ENCODE measurements around the gene CRELD1.

Gene CRELD1

DNA sequence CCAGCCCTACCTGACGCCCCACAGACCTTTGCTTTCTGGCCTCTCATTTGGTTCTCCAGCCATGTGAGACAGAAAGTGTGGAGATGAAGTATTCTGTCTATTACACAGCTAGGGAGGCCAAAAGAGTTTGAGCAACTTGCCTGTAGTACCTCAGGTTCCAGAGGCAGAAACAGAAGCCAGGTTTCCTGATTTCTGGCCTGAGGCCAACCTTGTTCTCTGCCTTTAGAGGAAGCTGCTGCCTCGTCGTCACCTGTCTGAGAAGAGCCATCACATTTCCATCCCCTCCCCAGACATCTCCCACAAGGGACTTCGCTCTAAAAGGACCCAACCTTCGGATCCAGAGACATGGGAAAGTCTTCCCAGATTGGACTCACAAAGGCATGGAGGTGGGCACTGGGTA lies 27.2 kb upstream of the CRELD1 start:
- no peak for DNase-seq

DNA sequence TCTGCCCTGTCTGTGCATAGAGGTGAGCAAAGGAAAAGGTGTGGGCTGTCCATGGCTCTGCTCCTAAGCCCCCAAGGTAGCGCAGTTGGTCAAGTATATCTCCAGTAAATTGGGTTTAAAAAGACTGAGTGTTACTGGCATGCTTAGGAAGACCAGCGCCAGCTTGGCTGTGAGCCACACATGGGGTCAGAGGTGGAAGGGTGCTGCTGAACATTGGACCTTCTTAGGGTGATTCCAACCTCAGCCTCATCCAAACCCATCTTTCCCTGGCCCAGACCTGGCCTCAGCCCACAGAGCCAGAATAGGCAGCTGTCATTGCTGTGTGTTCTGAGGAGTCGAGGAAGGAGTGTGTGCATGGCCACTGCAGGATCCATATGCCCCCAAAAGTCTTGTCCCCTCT lies 25.3 kb upstream of the CRELD1 start:
- DNase-seq: no peak

- peak; percentile 77 for DNase-seq
Measured at GRCh38 chr3:9909221-9910013, 24.2 kb upstream of the CRELD1 start.

DNA sequence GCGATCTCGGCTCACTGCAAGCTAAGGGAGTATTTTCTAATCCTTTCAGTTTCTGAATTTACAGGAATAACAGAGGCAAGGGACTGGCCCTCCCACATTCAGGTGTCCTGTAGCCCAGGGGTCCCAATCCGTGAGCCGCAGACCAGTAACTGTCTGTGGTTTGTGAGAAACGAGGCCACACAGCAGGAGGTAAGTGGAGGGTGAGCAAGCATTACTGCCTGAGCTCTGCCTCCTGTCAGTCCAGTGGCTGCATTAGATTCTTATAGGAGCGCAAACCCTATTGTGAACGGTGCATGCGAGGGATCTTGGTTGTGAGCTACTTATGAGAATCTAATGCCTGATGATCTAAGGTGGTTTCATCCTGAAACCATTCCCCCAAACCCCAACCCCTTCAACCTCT lies 21.8 kb upstream of the CRELD1 start:
- no peak for DNase-seq

DNA sequence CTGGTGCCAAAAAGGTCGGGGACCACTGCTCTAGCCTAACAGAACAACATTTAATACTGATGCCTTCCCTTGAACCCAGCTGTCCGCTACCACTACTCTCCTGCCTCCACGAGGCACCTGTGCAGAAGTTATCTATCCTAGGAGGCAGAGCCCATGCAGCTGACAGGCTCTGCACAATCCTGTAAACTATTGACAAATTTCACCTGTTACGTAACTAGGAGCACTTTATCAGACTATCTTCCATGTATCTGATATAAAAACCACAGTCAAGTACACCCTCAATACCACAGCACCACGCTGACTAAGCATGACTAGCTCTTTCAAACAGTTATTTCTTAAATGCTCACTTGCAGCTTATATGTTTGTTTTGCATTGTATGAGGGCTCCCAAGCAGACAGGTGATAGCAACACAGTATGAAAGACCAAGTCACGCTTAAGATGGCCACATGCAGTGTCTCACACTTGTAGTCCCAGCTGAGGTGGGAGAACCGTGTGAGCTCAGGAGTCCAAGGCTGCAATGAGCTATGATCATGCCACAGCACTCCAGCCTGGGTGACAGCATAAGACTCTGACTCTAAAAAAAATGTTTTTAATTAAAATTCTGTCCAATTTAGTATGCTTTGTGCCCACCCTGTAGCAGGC lies 21.2 kb upstream of the CRELD1 start:
- peak; percentile 72 for DNase-seq

- no peak for DNase-seq
Measured at GRCh38 chr3:9913601-9914000, 20.0 kb upstream of the CRELD1 start.

DNA sequence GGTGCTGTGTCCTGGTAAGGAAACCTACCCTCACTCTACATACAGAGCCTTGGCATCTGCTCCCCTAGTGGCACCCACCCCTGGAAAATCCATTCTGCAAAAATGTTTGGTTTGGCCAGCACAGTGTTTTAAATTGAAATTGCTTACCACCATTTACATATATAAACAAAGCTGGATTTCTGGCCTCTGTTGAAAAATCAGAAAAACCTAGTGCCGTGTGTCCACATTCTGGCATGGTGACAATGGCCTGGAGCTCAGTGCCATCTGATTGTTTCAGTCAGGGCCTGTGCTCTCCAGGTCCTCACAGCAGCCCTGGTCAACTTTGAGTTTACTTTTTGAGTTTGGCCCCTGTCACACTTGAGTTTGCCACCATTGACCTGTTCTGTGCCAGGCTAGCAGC lies 19.6 kb upstream of the CRELD1 start:
- DNase-seq: no peak

DNA sequence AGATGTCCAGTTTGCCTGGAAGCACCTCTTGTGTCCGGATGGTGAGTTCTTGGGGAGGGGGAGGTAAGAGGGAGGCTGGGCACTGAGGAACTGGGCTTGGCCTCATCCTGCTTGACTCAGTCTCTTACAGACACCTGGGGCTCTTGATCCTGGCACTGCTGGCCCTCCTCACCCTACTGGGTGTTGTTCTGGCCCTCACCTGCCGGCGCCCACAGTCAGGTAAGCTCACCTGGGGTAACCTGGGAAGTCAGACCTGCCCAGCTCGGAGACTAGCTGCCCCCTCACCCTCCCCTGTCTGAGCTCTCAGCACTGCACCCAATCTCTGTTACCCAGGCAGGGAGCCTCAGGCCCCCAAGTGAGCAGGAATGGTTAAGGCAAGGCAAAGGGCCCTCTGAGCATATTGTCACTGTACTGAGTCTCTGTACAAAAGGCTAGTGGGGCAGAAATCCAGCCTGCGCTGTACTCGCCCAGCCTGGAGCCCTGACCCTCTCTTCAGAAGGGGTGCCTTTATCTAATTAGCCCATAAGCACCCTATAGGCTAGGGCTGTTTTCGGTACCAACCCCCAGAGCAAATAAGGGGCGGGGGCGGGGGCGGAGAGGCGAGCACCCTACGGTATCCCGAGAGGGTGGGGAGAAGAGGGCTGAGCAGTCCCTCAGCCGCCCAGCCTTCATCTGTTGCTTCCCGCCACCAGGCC lies 18.9 kb upstream of the CRELD1 start:
- DNase-seq: no peak

DNA sequence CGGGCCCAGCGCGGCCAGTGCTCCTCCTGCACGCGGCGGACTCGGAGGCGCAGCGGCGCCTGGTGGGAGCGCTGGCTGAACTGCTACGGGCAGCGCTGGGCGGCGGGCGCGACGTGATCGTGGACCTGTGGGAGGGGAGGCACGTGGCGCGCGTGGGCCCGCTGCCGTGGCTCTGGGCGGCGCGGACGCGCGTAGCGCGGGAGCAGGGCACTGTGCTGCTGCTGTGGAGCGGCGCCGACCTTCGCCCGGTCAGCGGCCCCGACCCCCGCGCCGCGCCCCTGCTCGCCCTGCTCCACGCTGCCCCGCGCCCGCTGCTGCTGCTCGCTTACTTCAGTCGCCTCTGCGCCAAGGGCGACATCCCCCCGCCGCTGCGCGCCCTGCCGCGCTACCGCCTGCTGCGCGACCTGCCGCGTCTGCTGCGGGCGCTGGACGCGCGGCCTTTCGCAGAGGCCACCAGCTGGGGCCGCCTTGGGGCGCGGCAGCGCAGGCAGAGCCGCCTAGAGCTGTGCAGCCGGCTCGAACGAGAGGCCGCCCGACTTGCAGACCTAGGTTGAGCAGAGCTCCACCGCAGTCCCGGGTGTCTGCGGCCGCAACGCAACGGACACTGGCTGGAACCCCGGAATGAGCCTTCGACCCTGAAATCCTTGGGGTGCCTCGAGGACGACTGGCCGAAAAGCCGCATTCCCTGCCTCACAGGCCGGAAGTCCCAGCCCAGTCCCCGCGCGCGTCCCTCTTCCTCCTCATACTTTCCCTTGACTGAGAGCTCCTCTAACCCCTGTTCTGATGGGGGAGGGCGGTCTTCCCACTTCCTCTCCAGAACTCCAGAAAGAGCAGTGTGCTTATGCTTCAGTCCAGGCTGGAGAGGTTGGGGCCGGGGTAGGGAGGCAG lies 18.1 kb upstream of the CRELD1 start:
- peak; percentile 73 for DNase-seq

DNA sequence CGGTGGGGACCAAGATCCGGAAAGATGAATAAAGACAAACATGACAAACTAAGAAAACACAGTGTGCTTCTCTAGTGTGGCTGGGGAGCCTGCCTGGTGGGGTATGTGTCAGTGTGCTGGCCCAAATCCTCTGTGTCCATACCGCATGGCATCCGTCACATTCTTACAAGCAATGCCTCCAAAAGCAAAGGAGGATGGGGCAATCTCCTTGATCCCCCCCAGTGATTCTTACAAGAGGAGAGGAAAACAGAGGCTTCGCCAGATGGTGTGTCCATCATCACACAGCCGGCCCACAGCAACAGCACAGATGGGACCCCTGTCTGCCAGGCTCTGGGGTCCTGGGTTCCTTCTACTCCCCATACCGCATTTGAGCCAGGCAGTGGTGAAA lies 17.3 kb upstream of the CRELD1 start:
- DNase-seq: no peak

DNA sequence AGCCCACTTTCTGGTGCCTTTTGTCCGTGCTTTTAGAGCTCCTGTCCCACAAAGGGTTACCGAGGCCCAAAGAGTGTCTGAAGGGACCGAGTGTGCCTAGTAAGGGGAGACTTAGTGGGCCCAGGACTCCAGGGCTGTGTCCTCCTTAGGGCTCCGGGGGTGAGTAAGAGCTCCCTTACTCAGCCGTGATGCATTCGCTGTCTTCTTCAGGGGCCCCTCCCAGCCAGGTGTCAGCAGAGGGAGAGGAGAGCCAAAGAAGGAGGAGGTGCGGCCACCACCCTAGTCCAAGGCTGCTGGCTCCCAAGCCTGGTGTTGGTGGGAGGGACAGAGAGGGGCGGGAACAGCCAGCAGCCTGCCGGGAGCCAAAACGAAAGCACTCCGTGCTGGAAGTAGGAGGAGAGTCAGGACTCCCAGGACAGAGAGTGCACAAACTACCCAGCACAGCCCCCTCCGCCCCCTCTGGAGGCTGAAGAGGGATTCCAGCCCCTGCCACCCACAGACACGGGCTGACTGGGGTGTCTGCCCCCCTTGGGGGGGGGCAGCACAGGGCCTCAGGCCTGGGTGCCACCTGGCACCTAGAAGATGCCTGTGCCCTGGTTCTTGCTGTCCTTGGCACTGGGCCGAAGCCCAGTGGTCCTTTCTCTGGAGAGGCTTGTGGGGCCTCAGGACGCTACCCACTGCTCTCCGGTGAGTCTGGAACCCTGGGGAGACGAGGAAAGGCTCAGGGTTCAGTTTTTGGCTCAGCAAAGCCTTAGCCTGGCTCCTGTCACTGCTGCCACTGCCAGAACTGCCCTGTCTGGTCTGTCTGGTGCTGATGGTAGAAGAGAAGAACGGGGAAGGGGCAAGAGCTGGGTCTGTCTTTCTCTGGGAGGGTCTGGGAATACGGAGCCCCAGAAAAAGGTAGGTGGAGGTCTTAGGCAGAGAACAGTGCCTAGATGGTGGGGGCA lies 16.6 kb upstream of the CRELD1 start, which contains the start of gene IL17RC:
TSS of gene IL17RC (plus strand) at position 365 of the 947 bp plus-strand sequence. CDS start at position 583, 218 bp downstream.
- peak; percentile 70 for DNase-seq

- DNase-seq: no peak
Measured at GRCh38 chr3:9917820-9918219, 15.8 kb upstream of the CRELD1 start.

GRCh38 chr3:9918261-9919038 lies 15.2 kb upstream of the CRELD1 start:
- no peak for DNase-seq

GRCh38 chr3:9928158-9928557 lies 5.5 kb upstream of the CRELD1 start:
- DNase-seq: no peak

- DNase-seq: no peak
Measured at GRCh38 chr3:9930804-9931418, 2.7 kb upstream of the CRELD1 start.

GRCh38 chr3:9932535-9932842 lies 1.1 kb upstream of the CRELD1 start:
- DNase-seq: no peak

- DNase-seq: peak; percentile 96
Measured at GRCh38 chr3:9932843-9933560, 632 bp upstream of the CRELD1 start.

- peak; percentile 74 for DNase-seq
Measured at GRCh38 chr3:9934235-9934621, 594 bp downstream of the CRELD1 start.

GRCh38 chr3:9934993-9935392 lies 1.4 kb downstream of the CRELD1 start:
- no peak for DNase-seq

GRCh38 chr3:9935966-9936510 lies 2.4 kb downstream of the CRELD1 start:
- no peak for DNase-seq
